ENCODE measurements around the gene TRAPPC14.
"Not testable (repeated sequence)": the region's sequence is repeated elsewhere in the genome, so short reads cannot be mapped to it uniquely, and the experiment has no call there.

DNA sequence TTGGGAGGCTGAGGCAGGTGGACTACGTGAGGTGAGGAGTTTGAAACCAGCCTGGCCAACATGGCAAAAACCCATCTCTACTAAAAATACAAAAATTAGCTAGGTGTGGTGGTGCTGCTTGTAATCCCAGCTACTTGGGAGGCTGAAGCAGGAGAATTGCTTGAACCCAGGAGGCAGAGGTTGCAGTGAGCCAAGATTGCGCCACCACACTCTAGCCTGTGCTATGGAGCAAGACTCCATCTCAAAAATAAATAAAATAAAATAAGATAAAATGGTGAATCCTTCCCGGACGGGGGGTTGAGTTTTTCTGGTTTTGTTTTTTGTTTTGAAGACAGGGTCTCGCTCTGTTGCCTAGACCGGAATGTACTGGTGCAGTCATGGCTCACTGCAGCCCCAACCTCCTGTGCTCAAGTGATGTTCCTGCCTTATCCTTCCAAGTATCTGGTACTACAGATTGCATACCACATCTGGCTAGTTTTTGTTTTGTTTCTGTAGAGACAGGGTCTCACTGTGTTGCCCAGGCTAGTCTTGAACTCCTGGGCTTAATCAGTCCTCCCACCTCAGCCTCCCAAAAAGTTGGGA, 33.8 kb upstream of the TRAPPC14 start:
- not testable (repeated sequence) for TF ChIP-seq TEAD4 (IDR thresholded peaks at IDR 0.05; ENCODE audit: borderline replicate concordance, insufficient read depth); POLR2AphosphoS5 (IDR thresholded peaks at IDR 0.05; ENCODE audit: low read depth, low read length); ELF1 (IDR thresholded peaks at IDR 0.05); RXRA (IDR thresholded peaks at IDR 0.05; ENCODE audit: borderline replicate concordance, low read depth); RAD21 (IDR thresholded peaks at IDR 0.05; ENCODE audit: low read length); SIN3A (IDR thresholded peaks at IDR 0.05; ENCODE audit: borderline replicate concordance, low read depth, low read length); EZH2phosphoT487 (IDR thresholded peaks at IDR 0.05; ENCODE audit: borderline replicate concordance, low read depth); EP300 (IDR thresholded peaks at IDR 0.05; ENCODE audit: borderline replicate concordance in 1 of 2, low read depth in 1 of 2, low read length in 1 of 2); YY1 (IDR thresholded peaks at IDR 0.05; ENCODE audit: low read depth)
- TF ChIP-seq, protein P1, sequence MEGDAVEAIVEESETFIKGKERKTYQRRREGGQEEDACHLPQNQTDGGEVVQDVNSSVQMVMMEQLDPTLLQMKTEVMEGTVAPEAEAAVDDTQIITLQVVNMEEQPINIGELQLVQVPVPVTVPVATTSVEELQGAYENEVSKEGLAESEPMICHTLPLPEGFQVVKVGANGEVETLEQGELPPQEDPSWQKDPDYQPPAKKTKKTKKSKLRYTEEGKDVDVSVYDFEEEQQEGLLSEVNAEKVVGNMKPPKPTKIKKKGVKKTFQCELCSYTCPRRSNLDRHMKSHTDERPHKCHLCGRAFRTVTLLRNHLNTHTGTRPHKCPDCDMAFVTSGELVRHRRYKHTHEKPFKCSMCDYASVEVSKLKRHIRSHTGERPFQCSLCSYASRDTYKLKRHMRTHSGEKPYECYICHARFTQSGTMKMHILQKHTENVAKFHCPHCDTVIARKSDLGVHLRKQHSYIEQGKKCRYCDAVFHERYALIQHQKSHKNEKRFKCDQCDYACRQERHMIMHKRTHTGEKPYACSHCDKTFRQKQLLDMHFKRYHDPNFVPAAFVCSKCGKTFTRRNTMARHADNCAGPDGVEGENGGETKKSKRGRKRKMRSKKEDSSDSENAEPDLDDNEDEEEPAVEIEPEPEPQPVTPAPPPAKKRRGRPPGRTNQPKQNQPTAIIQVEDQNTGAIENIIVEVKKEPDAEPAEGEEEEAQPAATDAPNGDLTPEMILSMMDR (IDR thresholded peaks at IDR 0.05), result not testable (repeated sequence)
- TF ChIP-seq, protein P2, sequence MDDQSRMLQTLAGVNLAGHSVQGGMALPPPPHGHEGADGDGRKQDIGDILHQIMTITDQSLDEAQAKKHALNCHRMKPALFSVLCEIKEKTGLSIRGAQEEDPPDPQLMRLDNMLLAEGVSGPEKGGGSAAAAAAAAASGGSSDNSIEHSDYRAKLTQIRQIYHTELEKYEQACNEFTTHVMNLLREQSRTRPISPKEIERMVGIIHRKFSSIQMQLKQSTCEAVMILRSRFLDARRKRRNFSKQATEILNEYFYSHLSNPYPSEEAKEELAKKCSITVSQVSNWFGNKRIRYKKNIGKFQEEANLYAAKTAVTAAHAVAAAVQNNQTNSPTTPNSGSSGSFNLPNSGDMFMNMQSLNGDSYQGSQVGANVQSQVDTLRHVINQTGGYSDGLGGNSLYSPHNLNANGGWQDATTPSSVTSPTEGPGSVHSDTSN (IDR thresholded peaks at IDR 0.05), result not testable (repeated sequence)
- TF ChIP-seq, protein P3, sequence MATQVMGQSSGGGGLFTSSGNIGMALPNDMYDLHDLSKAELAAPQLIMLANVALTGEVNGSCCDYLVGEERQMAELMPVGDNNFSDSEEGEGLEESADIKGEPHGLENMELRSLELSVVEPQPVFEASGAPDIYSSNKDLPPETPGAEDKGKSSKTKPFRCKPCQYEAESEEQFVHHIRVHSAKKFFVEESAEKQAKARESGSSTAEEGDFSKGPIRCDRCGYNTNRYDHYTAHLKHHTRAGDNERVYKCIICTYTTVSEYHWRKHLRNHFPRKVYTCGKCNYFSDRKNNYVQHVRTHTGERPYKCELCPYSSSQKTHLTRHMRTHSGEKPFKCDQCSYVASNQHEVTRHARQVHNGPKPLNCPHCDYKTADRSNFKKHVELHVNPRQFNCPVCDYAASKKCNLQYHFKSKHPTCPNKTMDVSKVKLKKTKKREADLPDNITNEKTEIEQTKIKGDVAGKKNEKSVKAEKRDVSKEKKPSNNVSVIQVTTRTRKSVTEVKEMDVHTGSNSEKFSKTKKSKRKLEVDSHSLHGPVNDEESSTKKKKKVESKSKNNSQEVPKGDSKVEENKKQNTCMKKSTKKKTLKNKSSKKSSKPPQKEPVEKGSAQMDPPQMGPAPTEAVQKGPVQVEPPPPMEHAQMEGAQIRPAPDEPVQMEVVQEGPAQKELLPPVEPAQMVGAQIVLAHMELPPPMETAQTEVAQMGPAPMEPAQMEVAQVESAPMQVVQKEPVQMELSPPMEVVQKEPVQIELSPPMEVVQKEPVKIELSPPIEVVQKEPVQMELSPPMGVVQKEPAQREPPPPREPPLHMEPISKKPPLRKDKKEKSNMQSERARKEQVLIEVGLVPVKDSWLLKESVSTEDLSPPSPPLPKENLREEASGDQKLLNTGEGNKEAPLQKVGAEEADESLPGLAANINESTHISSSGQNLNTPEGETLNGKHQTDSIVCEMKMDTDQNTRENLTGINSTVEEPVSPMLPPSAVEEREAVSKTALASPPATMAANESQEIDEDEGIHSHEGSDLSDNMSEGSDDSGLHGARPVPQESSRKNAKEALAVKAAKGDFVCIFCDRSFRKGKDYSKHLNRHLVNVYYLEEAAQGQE (IDR thresholded peaks at IDR 0.05; ENCODE audit: low read depth, low read length), result not testable (repeated sequence)
- TF ChIP-seq, protein P4, sequence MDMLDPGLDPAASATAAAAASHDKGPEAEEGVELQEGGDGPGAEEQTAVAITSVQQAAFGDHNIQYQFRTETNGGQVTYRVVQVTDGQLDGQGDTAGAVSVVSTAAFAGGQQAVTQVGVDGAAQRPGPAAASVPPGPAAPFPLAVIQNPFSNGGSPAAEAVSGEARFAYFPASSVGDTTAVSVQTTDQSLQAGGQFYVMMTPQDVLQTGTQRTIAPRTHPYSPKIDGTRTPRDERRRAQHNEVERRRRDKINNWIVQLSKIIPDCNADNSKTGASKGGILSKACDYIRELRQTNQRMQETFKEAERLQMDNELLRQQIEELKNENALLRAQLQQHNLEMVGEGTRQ (IDR thresholded peaks at IDR 0.05; ENCODE audit: borderline replicate concordance, low read depth, low read length), result not testable (repeated sequence)
- TF ChIP-seq, protein P5, sequence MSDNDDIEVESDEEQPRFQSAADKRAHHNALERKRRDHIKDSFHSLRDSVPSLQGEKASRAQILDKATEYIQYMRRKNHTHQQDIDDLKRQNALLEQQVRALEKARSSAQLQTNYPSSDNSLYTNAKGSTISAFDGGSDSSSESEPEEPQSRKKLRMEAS (IDR thresholded peaks at IDR 0.05; ENCODE audit: low read depth), result not testable (repeated sequence)
